Epithelial cell of proximal tubule (primary cell): ENCODE results near the gene POLR3B. TPM values are rescaled to one million over a fixed set of nuclear protein-coding genes. Genes with fewer than 3 reads are reported as not detected.
"Not testable (repeated sequence)": the region's sequence is repeated elsewhere in the genome, so short reads cannot be mapped to it uniquely, and the experiment has no call there.

Experiments used
- DNase-seq: peaks from one replicate; pipeline ENCODE4 v3.0.0-alpha.2; 2011; ENCODE audit warnings: low read depth
- H3K4me3 ChIP-seq: 2 replicates; pipeline ENCODE4 v1.5.1; 2011; ENCODE audit warnings: low read depth, mild to moderate bottlenecking, low read length
- CTCF ChIP-seq: conservative IDR thresholded peaks from 2 replicates; pipeline ENCODE4 v1.5.1; 2012; ENCODE audit warnings: low read depth, mild to moderate bottlenecking, low read length
- total RNA-seq: library from RNA; depleted of rRNA; stranded (reverse); fragments of >200 nt; gene quantifications from 2 replicates; pipeline ENCODE4 v1.2.3, GENCODE V29; 2015

Gene POLR3B
- total RNA-seq, 1 donor from 2014 or later, result 8.6 TPM

GRCh38 chr12:106378788-106379187 lies 21.2 kb downstream of the POLR3B start:
- no peak for TF ChIP-seq CTCF
- DNase-seq, result no peak
- no peak overlapping the region for H3K4me3 ChIP-seq

- no peak for TF ChIP-seq CTCF
- DNase-seq, result no peak
- no peak overlapping the region for H3K4me3 ChIP-seq
Observed at GRCh38 chr12:106380954-106381353, 23.4 kb downstream of the POLR3B start.

DNA sequence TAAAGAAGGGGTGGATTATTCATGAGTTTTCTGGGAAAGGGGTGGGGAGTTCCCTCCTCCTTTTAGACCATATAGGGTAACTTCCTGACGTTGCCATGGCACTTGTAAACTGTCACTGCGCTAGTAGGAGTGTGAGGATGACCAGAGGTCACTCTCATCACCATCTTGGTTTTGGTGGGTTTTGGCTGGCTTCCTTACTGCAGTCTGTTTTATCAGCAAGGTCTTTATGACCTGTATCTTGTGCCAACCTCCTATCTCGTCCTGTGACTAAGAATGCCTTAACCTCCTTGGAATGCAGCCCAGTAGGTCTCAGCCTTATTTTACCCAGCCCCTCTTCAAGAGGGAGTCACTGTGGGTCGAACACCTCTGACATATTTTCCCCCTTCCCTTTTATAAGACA lies 24.3 kb downstream of the POLR3B start:
- DNase-seq, H3K4me3 ChIP-seq: not testable (repeated sequence)

GRCh38 chr12:106386813-106387535 lies 29.4 kb downstream of the POLR3B start:
- no peak for DNase-seq
- TF ChIP-seq CTCF, result no peak
- H3K4me3 ChIP-seq, result no peak overlapping the region

DNA sequence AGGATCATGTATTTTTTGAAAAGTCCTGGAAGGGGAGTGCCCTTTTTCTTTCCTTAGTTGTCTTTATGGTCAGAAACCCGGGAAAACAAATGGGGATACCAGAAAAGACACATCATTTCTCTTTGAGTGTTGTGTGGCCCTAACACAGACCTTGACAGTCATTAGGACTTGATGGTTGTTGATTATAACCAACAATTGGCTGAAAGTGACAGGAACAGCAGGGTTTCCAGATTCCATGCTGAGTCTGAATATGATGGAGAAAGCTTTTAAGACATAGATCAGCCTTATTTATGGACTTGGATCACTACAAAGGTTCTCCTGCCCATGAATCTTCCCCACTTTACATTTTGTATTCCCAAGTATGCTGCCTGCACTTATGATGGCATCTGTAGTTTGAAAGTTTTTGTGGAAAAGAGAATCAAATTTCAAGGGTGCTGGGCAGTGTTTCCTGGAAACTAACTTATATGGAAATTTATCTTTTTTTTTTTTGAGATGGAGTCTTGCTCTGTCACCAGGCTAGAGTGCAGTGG lies 30.4 kb downstream of the POLR3B start:
- no peak for TF ChIP-seq CTCF
- no peak overlapping the region for H3K4me3 ChIP-seq
- no peak for DNase-seq

DNA sequence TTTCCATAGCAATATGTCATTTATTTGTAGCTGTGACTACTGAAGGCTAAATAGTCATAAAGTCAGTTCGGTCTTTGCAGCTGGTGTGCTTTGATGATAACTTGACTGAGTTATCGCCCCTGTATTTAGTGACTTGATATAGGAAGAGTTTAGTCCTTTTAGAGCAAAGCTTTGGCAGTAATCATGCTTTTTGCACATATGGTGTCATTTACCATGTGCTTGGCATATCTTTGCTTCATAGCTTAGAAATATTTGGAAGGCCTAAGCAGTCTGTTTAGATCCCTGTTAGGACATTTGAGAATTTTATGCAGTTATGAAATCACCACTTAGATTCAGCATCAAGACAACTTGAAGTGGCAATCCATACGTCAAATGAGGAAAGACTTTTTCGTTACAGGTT lies 31.6 kb downstream of the POLR3B start:
- no peak overlapping the region for H3K4me3 ChIP-seq
- TF ChIP-seq CTCF, result no peak
- no peak for DNase-seq

- no peak for TF ChIP-seq CTCF
- H3K4me3 ChIP-seq, result no peak overlapping the region
- no peak for DNase-seq
Observed at GRCh38 chr12:106392759-106393158, 35.2 kb downstream of the POLR3B start.
